Activated CD4-positive, alpha-beta T cell treated with anti-CD3 and anti-CD28 coated beads for 1 hour (primary cell): Measurements from ENCODE around the gene PSMD12.
"Not testable (repeated sequence)": the region's sequence is repeated elsewhere in the genome, so short reads cannot be mapped to it uniquely, and the experiment has no call there.

Experiments
- DNase-seq: peaks from one replicate; pipeline ENCODE4 v3.0.0-alpha.2; 2020

PSMD12 gene

GRCh38 chr17:67366193-67367157 is at the start of gene PSMD12:
PSMD12 (minus strand) TSS chr17:67366577; CDS start chr17:67366519, 58 bp downstream.
- peak; percentile 90 for DNase-seq

- DNase-seq: no peak
These were observed 48.9 kb upstream of the PSMD12 start for GRCh38 chr17:67415291-67415690.

- DNase-seq: no peak
These were observed 48.2 kb upstream of the PSMD12 start for GRCh38 chr17:67414559-67414958.

GRCh38 chr17:67414130-67414529 is 47.8 kb upstream of the PSMD12 start:
- no peak for DNase-seq

- DNase-seq: no peak
These were observed 47.0 kb upstream of the PSMD12 start for GRCh38 chr17:67413388-67413787.

GRCh38 chr17:67412941-67413340 is 46.6 kb upstream of the PSMD12 start:
- no peak for DNase-seq

GRCh38 chr17:67412032-67412431 is 45.7 kb upstream of the PSMD12 start:
- DNase-seq: no peak

- no peak for DNase-seq
These were observed 45.0 kb upstream of the PSMD12 start for GRCh38 chr17:67411397-67411796.

- not testable (repeated sequence) for DNase-seq
These were observed 42.1 kb upstream of the PSMD12 start for GRCh38 chr17:67408455-67408830.

GRCh38 chr17:67403483-67403882 is 37.1 kb upstream of the PSMD12 start:
- no peak for DNase-seq

GRCh38 chr17:67403065-67403464 is 36.7 kb upstream of the PSMD12 start:
- DNase-seq: no peak

GRCh38 chr17:67401598-67402504 is 35.5 kb upstream of the PSMD12 start:
- no peak for DNase-seq

GRCh38 chr17:67401106-67401505 is 34.7 kb upstream of the PSMD12 start:
- no peak for DNase-seq

GRCh38 chr17:67400193-67400592 is 33.8 kb upstream of the PSMD12 start:
- DNase-seq: no peak

GRCh38 chr17:67399676-67400075 is 33.3 kb upstream of the PSMD12 start:
- DNase-seq: no peak

GRCh38 chr17:67393809-67394397 is 27.5 kb upstream of the PSMD12 start:
- DNase-seq: no peak

GRCh38 chr17:67392111-67392510 is 25.7 kb upstream of the PSMD12 start:
- no peak for DNase-seq

- peak; percentile 32 for DNase-seq
These were observed 24.4 kb upstream of the PSMD12 start for GRCh38 chr17:67390646-67391361.

- no peak for DNase-seq
These were observed 23.7 kb upstream of the PSMD12 start for GRCh38 chr17:67390006-67390645.

- DNase-seq: no peak
These were observed 22.6 kb upstream of the PSMD12 start for GRCh38 chr17:67388986-67389385.

- not testable (repeated sequence) for DNase-seq
These were observed 22.2 kb upstream of the PSMD12 start for GRCh38 chr17:67388536-67388935.
